Activated T-helper 1 cell treated with anti-CD3 and anti-CD28 coated beads, Interleukin-2, amount 50 U/mL, for 16 hours (primary cell): ENCODE data around the gene PUDP.
"Not testable (repeated sequence)": the region's sequence is repeated elsewhere in the genome, so short reads cannot be mapped to it uniquely, and the experiment has no call there.

Experiments
- DNase-seq, 2 donors: peaks; one replicate each; pipeline ENCODE4 v3.0.0-alpha.2; 2020; ENCODE audit warnings: low read depth in 1 of 2, low spot score in 1 of 2

PUDP gene

DNA sequence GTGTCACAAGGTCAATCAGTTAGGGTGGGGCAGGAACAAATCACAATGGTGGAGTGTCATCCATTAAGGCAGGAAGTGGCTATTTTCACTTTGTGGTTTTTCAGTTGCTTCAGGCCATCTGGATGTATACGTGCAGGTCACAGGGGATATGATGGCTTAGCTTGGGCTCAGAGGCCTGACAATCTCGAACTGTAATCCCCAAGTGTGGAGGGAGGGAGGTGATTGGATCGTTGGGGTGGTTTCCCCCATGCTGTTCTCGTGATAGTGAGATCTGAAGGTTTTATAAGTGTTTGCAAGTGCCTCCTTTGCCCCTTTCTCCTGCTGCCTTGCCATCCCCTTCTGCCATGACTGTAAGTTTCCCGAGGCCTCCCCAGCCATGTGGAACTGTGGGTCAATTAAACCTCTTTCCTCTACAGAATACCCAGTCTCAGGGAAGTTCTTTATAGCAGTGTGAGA, 37.1 kb downstream of the PUDP start:
- no peak for DNase-seq

DNA sequence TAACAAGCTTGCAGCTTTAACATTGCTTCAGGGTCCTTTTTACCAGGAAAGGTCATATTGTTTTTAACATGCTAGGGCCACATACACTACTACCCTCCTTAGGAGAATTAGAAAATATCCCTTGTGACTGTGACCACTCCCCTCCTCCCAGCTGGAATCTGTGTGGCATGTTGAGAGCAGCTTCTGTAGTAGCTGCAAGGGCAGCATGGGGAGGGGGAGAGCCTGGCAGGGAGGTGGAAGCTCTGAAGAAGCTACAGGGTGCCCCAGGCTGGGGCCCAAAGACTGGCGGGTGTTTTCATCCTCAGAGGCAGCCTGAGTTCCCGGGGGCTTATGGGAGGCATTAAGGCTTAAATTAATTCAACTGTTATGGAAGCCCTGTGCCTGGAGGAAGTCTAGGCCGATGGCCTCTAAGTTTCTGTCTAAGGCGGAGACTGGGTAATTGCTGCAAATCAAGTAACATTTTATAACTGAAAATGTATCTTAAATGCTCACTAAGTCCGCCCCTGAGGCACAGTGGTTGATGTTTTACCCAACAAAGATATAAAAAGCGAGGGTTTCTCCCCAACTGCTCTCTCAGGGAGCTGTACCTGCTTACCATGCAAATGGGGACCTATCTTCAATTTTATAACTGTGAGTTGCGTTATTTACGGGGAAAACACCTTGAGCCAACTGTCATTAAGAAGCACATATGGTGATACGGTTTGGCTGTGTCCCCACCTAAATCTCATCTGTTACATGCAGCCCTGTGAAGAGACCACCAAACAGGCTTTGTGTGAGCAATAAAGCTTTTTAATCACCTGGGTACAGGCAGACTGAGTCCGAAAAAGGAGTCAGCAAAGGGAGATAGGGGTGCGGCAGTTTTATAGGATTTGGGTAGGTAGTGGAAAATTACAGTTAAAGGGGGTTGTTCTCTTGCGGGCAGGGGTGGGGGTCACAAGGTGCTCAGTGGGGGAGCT, 37.8 kb downstream of the PUDP start:
- no peak for DNase-seq

DNA sequence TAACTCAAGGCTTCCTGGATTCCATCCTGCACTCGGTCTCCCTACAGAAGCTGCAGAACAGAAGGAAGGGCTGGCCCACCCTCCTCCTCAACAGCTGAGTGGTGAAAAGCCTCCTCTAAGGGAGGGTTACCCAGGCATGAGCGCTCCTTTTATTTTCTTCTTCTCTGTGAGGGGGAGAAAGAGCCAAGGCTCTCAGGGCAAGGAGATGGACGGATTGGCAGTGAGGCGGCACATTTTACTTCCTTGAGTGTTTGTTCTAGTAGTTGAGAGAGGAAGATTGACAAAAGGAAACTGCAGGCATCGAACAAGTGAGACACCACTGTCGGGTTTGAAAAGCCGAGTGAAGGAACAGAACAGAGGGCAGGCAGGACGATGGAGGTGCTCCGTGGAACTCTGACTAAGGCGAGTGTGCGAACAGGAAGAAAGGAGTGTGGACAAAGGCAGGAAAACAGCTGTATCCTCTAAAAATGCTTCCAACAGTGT, 38.9 kb downstream of the PUDP start:
- no peak for DNase-seq

DNA sequence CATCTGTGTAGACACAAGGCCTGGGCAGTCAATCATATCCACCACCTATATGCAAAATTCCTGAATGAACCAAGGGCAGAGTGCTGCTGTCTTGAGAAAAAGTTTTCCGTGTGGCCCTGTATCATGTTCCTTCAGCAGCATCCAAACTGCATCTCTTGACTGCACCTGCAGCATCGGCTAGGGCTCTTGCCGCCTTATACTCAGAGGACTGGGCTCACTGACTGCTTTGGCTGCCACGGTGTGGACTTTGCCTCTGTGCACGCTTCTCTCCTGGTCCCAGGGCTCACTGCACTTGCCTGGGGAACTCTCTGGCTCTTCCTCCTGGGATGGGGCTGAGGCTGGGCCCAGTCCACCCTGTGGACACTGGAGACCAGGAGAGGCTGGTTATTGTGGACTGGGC, 39.9 kb downstream of the PUDP start:
- DNase-seq: no peak

DNA sequence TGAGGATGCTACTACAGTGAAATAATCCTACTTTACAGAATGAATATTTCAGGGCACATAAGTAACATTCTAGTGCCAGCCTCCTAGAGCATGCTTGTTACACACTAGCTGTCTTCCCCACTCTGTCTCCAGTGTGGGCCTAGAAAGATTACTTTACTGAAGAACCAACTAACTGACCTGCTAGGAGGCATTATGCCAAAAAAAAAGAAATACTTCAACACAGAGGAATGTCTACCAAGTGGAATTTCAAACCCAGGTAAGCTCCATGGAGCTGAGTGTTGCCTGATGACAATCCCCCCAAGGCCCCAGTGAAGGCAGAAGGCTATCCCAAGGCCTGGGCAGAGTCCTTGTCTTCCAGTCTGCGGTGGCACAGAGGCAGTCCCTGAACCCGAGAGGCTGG, 41.3 kb downstream of the PUDP start:
- DNase-seq: no peak

DNA sequence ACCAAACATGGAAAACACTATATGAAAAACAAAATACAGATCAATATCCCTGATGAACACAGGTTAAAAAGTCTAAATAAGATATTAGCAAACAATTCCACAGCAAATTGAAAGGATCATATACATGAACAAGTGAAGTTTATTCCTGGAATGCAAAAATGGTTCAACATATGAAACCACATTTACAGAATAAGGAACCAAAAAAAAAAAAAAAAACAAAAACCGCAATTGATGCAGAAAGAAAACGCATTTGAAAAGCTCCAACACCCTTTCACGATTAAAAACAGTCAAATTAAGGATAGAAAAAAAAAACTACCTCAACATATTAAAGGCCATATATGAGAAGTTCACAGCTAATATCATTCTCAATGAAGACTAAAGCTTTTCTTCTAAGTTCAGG, 45.8 kb downstream of the PUDP start:
- DNase-seq: no peak

DNA sequence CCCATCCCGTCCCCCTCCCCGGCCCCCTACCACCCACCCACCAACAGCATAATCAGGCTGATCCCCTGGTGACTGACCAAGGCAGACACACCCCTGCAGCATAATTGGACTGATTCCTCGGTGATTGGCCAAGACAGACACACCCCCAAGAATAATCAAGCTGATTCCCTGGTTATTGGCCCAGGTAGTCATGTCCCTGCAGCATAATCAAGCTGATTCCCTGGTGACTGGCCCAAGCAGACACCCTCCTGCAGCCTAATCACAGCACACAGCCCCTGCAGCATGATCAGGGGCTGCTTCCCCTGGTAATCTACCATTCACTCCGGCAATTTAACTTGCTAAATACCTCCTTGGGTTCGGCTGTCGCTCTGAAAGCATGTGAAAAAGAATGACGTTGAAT, 47.9 kb downstream of the PUDP start:
- no peak for DNase-seq

DNA sequence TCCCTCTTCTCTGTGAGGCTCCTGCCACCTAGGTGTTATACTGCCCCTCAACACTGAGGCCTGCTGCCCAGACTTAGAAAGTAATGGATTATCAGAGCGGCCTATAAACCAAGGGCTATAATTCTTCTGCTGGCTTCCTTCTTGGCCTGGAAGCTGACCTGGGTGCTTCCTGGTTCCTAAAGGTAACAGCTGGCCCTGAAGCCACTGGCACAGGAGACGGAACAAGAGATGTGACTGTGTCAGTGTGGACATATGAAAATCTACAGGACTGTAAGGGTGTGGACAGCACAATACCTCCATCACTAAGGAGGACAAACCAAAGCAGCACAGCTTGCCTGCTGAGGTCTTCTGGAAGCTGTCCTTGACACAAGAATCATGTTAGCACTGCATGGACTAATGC, 52.3 kb downstream of the PUDP start:
- DNase-seq: not testable (repeated sequence)

DNA sequence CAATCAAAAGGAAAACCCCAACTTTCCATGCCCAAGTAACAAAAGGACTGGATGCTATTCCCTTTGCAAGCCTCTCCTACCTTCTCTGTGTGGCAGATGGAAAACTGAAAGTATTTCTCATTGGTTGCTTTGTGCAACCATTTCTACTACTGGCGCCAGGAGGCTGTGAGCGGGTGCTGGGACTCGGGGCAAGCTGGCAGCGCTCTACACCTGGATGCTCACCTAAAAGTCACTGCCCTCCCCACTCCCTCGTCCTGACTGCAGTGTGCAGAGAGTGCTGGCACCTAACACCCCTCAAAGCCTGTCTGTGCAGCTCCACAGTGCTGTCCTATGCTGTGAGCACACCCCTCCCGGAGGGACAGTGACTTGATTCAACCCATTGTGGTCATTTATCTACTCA, 54.6 kb downstream of the PUDP start:
- DNase-seq: no peak

DNA sequence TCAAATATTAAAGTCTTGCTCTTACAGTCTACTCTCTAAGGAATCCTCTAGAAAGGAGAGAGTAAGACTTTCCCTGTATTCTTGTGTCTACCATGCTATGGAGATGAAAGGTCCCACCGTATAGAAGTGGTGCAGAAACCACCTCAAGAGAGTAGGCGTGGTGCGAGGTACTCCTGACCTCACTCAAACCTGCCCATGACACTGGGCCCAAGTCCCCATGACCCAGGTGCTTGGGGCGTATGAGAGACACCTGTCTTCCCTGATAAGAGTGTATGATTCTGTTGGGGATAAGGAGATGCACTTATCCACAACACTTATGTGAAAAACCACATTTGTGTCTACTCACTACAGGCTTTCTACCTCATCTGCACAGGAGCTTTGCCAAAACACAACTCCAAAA, 55.4 kb downstream of the PUDP start:
- DNase-seq: no peak

DNA sequence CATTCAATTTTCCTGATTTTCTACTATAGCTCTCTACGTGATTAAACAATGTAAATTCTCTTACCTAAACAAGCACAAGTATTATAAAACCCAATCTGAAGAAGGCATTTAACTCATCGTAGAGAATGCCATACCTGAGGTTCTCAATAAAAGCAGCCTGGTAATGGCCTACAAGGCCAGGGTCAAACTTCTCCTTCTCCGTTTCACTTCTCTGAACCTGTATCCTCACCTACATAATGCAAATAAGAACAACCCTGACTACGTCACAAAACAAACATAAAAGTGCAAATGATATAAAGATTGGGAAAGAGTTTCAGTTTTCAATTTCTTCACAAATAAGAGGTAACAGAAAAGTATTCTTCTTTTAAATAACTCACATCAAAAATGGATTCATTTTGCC, 56.0 kb downstream of the PUDP start:
- no peak for DNase-seq

DNA sequence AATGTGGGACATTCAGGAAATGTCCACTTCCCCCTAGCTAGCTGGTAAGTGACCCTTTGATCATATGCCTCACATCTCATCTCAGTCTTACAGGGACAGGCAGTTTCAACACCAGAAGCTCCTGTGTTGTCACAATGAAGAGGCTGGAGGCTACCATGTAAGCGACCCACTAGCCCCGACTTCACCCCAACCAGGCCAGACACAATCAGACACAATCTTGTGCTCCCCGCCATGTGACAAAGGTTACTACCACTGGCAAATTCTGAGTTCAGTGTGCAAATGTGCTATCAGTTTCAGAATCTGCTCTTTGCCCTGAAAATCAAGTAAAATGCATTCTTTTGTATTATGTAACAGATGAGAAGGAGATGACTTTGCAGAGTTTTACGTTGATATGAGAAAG, 57.3 kb downstream of the PUDP start:
- DNase-seq: no peak

DNA sequence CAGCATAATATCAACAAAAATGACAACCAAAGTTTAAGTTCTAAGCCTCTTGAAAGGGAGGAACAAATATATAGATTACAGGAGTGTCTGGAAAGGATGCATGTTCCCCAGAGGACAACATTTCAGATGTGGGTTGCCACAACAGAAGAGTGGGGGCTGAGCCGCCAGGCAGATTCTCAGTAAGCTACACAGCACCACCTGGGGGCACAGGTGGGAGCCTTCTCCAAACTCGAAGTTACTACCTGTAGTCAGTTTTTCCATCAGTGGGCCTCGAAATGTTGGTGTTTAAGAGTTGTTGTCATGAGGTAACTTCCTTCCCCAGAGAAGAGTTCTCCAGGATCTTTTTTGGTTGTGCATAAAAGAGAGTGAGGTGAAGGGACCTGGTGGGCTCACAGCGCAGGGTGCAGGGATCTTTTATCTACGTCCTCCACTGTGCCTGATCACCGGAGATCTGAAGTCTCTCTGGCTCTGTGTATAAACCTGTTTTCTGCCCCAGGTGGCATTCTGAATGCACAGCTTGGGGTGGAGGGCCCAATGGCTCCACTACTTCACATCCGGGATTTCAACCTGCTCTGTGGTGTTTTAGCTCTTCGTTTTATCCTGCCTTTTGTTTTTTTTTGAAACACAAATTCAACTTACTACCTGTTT, 58.9 kb downstream of the PUDP start:
- DNase-seq: no peak

DNA sequence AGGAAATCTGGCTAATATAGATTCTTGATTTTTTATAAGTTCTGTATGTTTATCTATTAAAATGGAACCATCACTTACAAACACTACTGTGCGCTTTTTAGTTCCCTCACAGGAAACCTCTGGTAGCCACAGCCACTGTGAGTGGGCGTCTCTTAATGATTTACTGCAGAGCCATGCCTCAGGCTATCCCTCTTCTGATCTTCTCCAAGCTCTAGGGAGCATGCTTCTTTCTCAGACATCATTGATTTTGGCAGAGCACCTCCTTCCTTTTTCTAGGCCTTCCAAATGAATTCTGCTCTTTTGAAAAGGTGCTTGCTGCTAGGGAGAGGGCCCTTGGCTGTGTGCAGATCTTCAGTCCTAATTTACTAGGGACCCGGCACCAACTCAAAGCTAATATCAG, 61.6 kb downstream of the PUDP start:
- no peak for DNase-seq

DNA sequence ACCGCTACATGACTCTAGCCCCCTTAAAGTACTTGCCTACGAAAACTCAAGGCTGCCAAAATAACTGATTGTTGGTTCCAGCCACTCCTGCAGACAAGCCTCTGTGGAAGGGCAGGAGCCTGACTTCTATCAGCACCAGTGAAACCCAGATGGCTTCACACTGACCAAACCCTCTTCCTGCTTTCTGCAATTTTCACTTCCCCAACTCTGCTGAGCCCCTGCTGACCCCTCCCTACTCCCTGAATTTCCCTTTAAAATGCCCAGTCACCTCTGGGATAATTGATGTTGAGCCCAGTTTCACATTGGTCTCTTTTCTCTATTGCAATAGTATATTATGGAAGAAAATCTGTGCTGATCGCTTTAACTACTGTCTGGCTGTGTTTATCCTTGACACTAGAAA, 62.1 kb downstream of the PUDP start:
- DNase-seq: no peak

DNA sequence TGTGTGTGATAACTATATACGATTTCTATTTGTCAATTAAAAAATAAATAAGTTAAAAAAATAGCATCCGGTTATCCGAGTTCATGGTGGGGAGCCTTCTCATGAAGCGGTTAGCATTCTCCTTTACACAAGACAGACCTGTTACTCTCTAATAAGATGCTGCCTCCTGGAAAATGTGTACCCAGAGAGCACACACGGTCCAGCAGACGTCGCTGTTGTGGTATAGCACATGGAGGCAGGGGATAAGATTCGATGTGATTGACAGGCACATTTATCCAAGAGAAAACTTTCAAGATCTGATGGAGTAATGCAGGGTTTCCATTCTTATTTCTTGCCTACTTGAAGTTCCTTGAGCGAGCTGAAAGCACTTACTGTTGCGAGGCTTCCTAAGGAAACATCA, 63.1 kb downstream of the PUDP start:
- no peak for DNase-seq

DNA sequence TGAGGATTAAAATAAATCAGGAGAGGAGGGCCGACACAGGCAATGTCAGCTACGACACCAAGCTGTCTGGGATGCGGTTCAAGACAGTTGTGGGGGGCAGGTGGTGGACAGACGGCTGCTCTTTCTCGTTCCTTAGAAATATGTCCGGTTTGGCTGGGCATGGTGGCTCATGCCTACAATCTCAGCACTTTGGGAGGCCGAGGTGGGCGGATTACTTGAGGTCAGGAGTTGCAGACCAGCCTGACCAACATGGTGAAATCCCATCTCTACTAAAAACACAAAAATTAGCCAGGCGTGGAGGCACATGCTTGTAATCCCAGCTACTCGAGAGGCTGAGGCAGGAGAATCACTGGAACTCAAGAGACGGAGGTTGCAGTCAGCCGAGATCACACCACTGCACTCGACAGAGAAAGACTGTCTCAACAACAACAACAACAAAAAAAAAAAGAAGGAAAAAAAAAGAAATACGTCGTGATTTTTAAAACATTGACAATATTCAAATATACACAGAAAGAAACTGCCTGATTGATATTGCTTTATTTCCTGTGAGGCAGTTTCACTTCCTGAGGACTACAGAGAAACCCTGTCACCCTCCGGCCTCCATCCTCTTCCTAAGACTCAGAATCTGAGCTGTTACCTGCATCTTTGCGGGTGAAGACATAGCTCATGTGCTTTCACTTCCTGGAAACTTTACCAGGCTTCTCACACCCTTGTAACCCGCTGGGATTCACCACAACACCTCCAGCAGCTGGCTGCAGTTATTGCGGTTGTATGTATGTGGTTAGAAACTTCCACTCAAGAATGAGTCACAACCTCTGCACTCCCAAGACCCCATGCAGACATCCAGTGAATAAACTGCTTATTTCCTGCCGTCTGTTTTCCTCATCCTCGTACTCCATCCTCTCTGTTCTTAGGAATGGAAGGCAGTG, 64.2 kb downstream of the PUDP start:
- DNase-seq: peak in 1 of 2 donors; percentile 48

DNA sequence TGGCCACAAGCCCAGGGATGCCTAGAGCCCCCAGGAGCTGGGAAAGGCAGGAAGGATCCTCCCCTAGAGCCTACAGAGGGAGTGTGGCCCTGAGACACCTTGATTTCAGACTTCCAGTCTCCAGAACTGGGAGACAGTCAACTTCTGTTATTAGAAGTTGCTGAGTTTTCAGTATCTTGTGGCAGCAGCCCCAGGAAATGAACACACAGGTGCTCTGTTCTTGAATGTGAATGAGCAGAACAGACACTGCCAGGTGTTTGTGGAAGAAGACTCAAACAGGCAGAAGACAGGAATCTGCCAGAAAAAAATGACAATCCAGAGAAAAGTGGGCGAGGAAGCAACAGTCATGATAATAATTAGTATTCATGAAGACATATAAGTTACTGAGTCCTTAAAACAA, 64.9 kb downstream of the PUDP start:
- no peak for DNase-seq

DNA sequence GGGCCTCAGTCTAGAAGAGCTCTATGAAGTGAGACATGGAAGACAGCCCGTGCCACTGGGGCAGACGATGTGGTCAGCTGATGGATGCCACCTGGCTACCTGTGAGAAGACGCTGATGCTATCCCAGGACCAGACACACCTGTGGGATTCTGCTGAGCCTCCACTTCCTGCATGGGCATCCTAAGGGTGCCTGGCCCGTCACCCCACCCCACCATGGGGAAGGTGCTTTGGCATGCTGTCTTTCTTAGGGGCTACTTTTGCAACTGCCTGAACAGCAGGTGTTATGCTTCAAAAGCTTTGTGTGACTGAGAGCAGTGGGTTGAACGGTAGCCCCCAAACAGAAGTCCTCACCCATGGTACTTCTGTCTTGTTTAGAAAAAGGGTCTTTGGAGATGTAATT, 65.4 kb downstream of the PUDP start:
- DNase-seq: no peak

DNA sequence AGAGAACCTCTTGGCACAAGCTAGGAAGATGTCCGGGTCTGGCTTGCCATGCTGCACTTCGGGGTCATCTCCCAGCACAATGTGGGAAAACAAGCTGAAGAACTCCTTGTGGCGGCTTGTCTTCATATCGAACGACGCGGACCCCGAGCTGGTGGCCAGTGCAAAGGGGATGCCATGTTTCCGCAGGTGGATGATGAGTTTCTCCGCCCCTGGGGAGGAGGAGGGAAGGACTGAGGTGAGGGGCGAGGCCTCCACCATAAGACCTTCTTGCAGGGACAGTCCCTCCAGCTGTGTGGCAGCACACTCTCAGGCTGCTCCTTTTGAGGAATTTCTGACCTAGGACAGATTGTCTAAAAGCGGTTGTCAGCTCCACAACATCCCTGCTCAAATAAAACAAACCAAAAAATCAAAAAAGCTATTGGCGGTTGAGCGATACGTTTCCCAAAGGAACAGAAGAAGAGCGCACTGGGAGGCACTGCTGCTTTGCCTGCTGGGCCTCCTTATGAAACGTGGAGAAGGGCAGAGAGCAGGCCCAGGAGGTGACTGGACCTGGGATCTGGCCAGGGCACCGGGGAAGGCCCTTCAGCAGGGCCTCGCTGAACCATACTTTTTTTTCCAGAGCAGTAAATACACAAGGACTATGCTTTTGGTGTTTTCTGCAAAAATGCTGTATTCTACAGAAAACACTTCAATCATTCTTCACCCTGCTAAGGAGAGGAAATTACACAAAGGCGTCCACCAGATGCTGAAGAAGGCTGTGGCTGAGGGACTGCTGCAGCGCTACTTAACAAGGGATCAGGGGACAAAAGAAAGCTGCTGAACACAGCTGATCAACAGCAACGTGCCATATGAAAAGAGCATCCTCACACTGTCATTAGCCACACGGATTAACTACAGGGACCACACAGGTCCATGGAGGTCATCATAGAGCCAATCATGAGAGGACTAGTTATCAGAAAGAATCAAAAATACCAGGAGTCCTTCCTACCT, 70.4 kb downstream of the PUDP start:
- no peak for DNase-seq
